DLD1 (cell line): ENCODE results near the gene PDE11A.
"Not testable (repeated sequence)": the region's sequence is repeated elsewhere in the genome, so short reads cannot be mapped to it uniquely, and the experiment has no call there.

Experiments
- in situ Hi-C: cut with HindIII; loops from 2 replicates; pipeline ENCODE4 v1.10.0; 2017; ENCODE audit warnings: low sequenced_read_pairs

The PDE11A gene

GRCh38 chr2:178016612-178017011 is 56.0 kb downstream of the PDE11A start:
- in situ Hi-C loops = no loop called here

- in situ Hi-C loops = no loop called here
Observed at GRCh38 chr2:178012639-178013038, 59.9 kb downstream of the PDE11A start.

- in situ Hi-C loops = no loop called here
Observed at GRCh38 chr2:178009813-178010212, 62.8 kb downstream of the PDE11A start.

GRCh38 chr2:178008636-178009289 is 63.8 kb downstream of the PDE11A start:
- in situ Hi-C loops = no loop called here

GRCh38 chr2:178006710-178007109 is 65.9 kb downstream of the PDE11A start:
- in situ Hi-C loops = no loop called here

GRCh38 chr2:178005756-178006155 is 66.8 kb downstream of the PDE11A start:
- in situ Hi-C loops = no loop called here

GRCh38 chr2:178002038-178002437 is 70.5 kb downstream of the PDE11A start:
- in situ Hi-C loops = no loop called here

GRCh38 chr2:177998996-177999395 is 73.6 kb downstream of the PDE11A start:
- in situ Hi-C loops = no loop called here

- in situ Hi-C loops = no loop called here
Observed at GRCh38 chr2:177998006-177998405, 74.6 kb downstream of the PDE11A start.

- in situ Hi-C loops = no loop called here
Observed at GRCh38 chr2:177992992-177993391, 79.6 kb downstream of the PDE11A start.

GRCh38 chr2:177989029-177989885 is 83.3 kb downstream of the PDE11A start:
- in situ Hi-C loops = no loop called here

- in situ Hi-C loops = no loop called here
Observed at GRCh38 chr2:177984749-177985148, 87.8 kb downstream of the PDE11A start.

GRCh38 chr2:177983183-177983788 is 89.3 kb downstream of the PDE11A start:
- in situ Hi-C loops = no loop called here

GRCh38 chr2:177972782-177973181 is 99.8 kb downstream of the PDE11A start:
- in situ Hi-C loops = no loop called here

- in situ Hi-C loops = no loop called here
Observed at GRCh38 chr2:177972123-177972522, 100.5 kb downstream of the PDE11A start.

GRCh38 chr2:177970670-177971454 is 101.7 kb downstream of the PDE11A start:
- in situ Hi-C loops = no loop called here

- in situ Hi-C loops = no loop called here
Observed at GRCh38 chr2:177964892-177965291, 107.7 kb downstream of the PDE11A start.

- in situ Hi-C loops = no loop called here
Observed at GRCh38 chr2:177952151-177952550, 120.4 kb downstream of the PDE11A start.

GRCh38 chr2:177947598-177947997 is 125.0 kb downstream of the PDE11A start:
- in situ Hi-C loops = not testable (repeated sequence)

- in situ Hi-C loops = not testable (repeated sequence)
Observed at GRCh38 chr2:177944530-177944929, 128.0 kb downstream of the PDE11A start.

GRCh38 chr2:177942731-177943130 is 129.8 kb downstream of the PDE11A start:
- in situ Hi-C loops = no loop called here
